Neural cell (in vitro differentiated cells): ENCODE data around the gene HABP4. TPM values are rescaled to one million over a fixed set of nuclear protein-coding genes. Genes with fewer than 3 reads are reported as not detected.

Source experiments
- H2AFZ ChIP-seq: fragments of 200-600, 300-800 bp; sonication (generic), shearing (Covaris generic); 2 replicates; pipeline ENCODE4 v1.6.0; 2014; ENCODE audit warnings: low read depth, mild to moderate bottlenecking, antibody characterized with exemption, low read length, moderate library complexity
- H3F3A ChIP-seq: fragments of 200-600 bp; shearing (Covaris generic); 2 replicates; pipeline ENCODE4 v1.6.1; 2016; ENCODE audit warnings: mild to moderate bottlenecking, moderate library complexity, mixed read lengths, antibody characterized with exemption, low read length; ENCODE audit not compliant: insufficient read depth, poor library complexity, severe bottlenecking
- H3K27ac ChIP-seq: fragments of 200-600, 300-800 bp; sonication (generic), shearing (Covaris generic); 2 replicates; pipeline ENCODE4 v1.5.1; 2014; ENCODE audit warnings: mild to moderate bottlenecking, low read length, moderate library complexity
- H3K27me3 ChIP-seq: fragments of 300-800, 200-600 bp; sonication (generic), shearing (Covaris generic); 2 replicates; pipeline ENCODE4 v1.6.0; 2014; ENCODE audit warnings: mild to moderate bottlenecking, low read depth, low read length, moderate library complexity; ENCODE audit not compliant: insufficient read depth
- H3K36me3 ChIP-seq: fragments of 300-800, 200-600 bp; sonication (generic), shearing (Covaris generic); 2 replicates; pipeline ENCODE4 v1.5.1; 2014; ENCODE audit warnings: mild to moderate bottlenecking, antibody characterized with exemption, low read length, moderate library complexity; ENCODE audit not compliant: insufficient read depth
- H3K4me2 ChIP-seq: fragments of 300-800, 200-600 bp; sonication (generic), shearing (Covaris generic); 2 replicates; pipeline ENCODE4 v1.6.0; 2014; ENCODE audit warnings: mild to moderate bottlenecking, low read length
- H3K4me3 ChIP-seq: fragments of 300-800, 200-600 bp; sonication (generic), shearing (Covaris generic); 2 replicates; pipeline ENCODE4 v1.5.1; 2014; ENCODE audit warnings: mild to moderate bottlenecking, low read length, moderate library complexity
- H3K79me2 ChIP-seq: fragments of 200-600 bp; shearing (Covaris generic); replicated peaks from 2 replicates; pipeline ENCODE4 v1.6.0; 2014; ENCODE audit warnings: mild to moderate bottlenecking, low read length, moderate library complexity; ENCODE audit not compliant: insufficient read depth
- H3K9ac ChIP-seq: fragments of 300-800, 200-600 bp; sonication (generic), shearing (Covaris generic); 2 replicates; pipeline ENCODE4 v1.6.1; 2016; ENCODE audit warnings: mild to moderate bottlenecking, low read length, mixed read lengths
- H3K9me2 ChIP-seq: fragments of 200-600 bp; shearing (Covaris generic); 2 replicates; pipeline ENCODE4 v1.6.1; 2016; ENCODE audit warnings: mild to moderate bottlenecking, low read length, mixed read lengths; ENCODE audit not compliant: insufficient read depth
- H3K9me3 ChIP-seq: fragments of 200-600, 300-800 bp; sonication (generic), shearing (Covaris generic); 2 replicates; pipeline ENCODE4 v1.6.1; 2016; ENCODE audit warnings: mild to moderate bottlenecking, mixed run types, low read length, moderate library complexity, mixed read lengths
- H4K20me1 ChIP-seq: fragments of 200-600 bp; shearing (Covaris generic); 2 replicates; pipeline ENCODE4 v1.6.1; 2016; ENCODE audit warnings: mild to moderate bottlenecking, mixed run types; ENCODE audit not compliant: insufficient read depth
- CTCF ChIP-seq: fragments of 450-650 bp; IDR thresholded peaks from 2 replicates; pipeline ENCODE4 v1.5.1; 2014; ENCODE audit warnings: antibody characterized with exemption, mild to moderate bottlenecking, moderate library complexity; ENCODE audit not compliant: poor library complexity, severe bottlenecking
- EP300 ChIP-seq: fragments of 450-650 bp; conservative IDR thresholded peaks from 2 replicates; pipeline ENCODE4 v1.6.1; 2014; ENCODE audit warnings: antibody characterized with exemption, mild to moderate bottlenecking, moderate library complexity; ENCODE audit not compliant: poor library complexity, severe bottlenecking
- EZH2 ChIP-seq: fragments of 200-600, 300-800 bp; shearing (Covaris generic), sonication (generic); IDR thresholded peaks from 2 replicates; pipeline ENCODE4 v1.6.1; 2014; ENCODE audit warnings: antibody characterized with exemption, low read length, borderline replicate concordance, mild to moderate bottlenecking; ENCODE audit not compliant: insufficient read depth, poor library complexity, severe bottlenecking
- MXI1 ChIP-seq: fragments of 450-650 bp; conservative IDR thresholded peaks from 2 replicates; pipeline ENCODE4 v1.6.1; 2014; ENCODE audit warnings: antibody characterized with exemption, mild to moderate bottlenecking; ENCODE audit not compliant: poor library complexity, severe bottlenecking
- POLR2AphosphoS5 ChIP-seq: IDR thresholded peaks from 2 replicates; pipeline ENCODE4 v1.6.1; 2012
- RAD21 ChIP-seq: fragments of 450-650 bp; conservative IDR thresholded peaks from 2 replicates; pipeline ENCODE4 v1.6.1; 2014; ENCODE audit warnings: antibody characterized with exemption, mild to moderate bottlenecking, moderate library complexity
- REST ChIP-seq: IDR thresholded peaks from 2 replicates; pipeline ENCODE4 v1.6.1; 2012; ENCODE audit warnings: borderline replicate concordance
- SMC3 ChIP-seq: fragments of 450-650 bp; conservative IDR thresholded peaks from 2 replicates; pipeline ENCODE4 v1.6.1; 2014; ENCODE audit warnings: antibody characterized with exemption, mild to moderate bottlenecking, moderate library complexity; ENCODE audit not compliant: poor library complexity
- TAF1 ChIP-seq: IDR thresholded peaks from 2 replicates; pipeline ENCODE4 v1.6.1; 2012; ENCODE audit warnings: low read depth
- polyA plus RNA-seq: library from polyadenylated mRNA; depleted of rRNA; stranded (reverse); fragments of >200 nt; gene quantifications from 2 replicates; pipeline ENCODE4 v1.2.3, GENCODE V29; 2014

The HABP4 gene
- polyA plus RNA-seq, 1 donor from 2014 or later = 14.7 TPM

GRCh38 chr9:96436063-96436455 is 13.9 kb upstream of the HABP4 start:
- Histone ChIP-seq H3K36me3 (no peaks in the 10 kb centered on the region), H3F3A (no peaks in the 10 kb centered on the region), H4K20me1 (no peaks in the 10 kb centered on the region), H3K9me2 (no peaks in the 10 kb centered on the region), H3K4me3 (no peak overlapping the region), H3K9ac (no peak overlapping the region), H2AFZ (no peak overlapping the region), H3K9me3 (no peaks in the 10 kb centered on the region), H3K27ac (no peak overlapping the region), H3K4me2 (no peak overlapping the region), H3K27me3 (no peaks in the 10 kb centered on the region), H3K79me2 (no peaks in the 10 kb centered on the region)
- TF ChIP-seq RAD21 = no peak
- no peak for TF ChIP-seq MXI1
- TF ChIP-seq POLR2AphosphoS5 = no peak
- no peak for TF ChIP-seq CTCF
- no peak for TF ChIP-seq SMC3

GRCh38 chr9:96436456-96437126 is 13.4 kb upstream of the HABP4 start:
- H2AFZ ChIP-seq = no peak overlapping the region
- H3K9ac ChIP-seq = no peak overlapping the region
- H3K27ac ChIP-seq = no peak overlapping the region
- H3K79me2 ChIP-seq = no peaks in the 10 kb centered on the region
- H3K27me3 ChIP-seq = no peaks in the 10 kb centered on the region
- H3K4me2 ChIP-seq = no peak overlapping the region
- no peaks in the 10 kb centered on the region for H4K20me1 ChIP-seq
- no peak for TF ChIP-seq SMC3
- TF ChIP-seq RAD21 = no peak
- no peak for TF ChIP-seq REST
- no peak for TF ChIP-seq POLR2AphosphoS5
- no peak for TF ChIP-seq MXI1
- TF ChIP-seq CTCF = no peak
- no peak for TF ChIP-seq TAF1
- no peak for TF ChIP-seq EP300
- TF ChIP-seq EZH2 = no peak
- H3F3A ChIP-seq = no peaks in the 10 kb centered on the region
- no peaks in the 10 kb centered on the region for H3K36me3 ChIP-seq
- H3K9me2 ChIP-seq = no peaks in the 10 kb centered on the region
- H3K4me3 ChIP-seq = no peak overlapping the region
- H3K9me3 ChIP-seq = no peaks in the 10 kb centered on the region
